GM12865 (cell line): ENCODE measurements around the gene PALLD.

Experiments
- DNase-seq: peaks from one replicate; pipeline ENCODE4 v3.0.0; 2010; ENCODE audit warnings: low read depth
- H3K4me3 ChIP-seq: 2 replicates; pipeline ENCODE4 v1.5.1; 2011; ENCODE audit warnings: mild to moderate bottlenecking, low read depth, low read length, control low read depth
- TF ChIP-seq, protein P1 (sequence below): IDR thresholded peaks from 2 replicates; pipeline ENCODE4 v1.5.1; 2011; ENCODE audit warnings: low read length, control low read depth, low read depth, inconsistent platforms; ENCODE audit not compliant: insufficient read depth; ENCODE audit errors: missing control alignments

The PALLD gene

DNA sequence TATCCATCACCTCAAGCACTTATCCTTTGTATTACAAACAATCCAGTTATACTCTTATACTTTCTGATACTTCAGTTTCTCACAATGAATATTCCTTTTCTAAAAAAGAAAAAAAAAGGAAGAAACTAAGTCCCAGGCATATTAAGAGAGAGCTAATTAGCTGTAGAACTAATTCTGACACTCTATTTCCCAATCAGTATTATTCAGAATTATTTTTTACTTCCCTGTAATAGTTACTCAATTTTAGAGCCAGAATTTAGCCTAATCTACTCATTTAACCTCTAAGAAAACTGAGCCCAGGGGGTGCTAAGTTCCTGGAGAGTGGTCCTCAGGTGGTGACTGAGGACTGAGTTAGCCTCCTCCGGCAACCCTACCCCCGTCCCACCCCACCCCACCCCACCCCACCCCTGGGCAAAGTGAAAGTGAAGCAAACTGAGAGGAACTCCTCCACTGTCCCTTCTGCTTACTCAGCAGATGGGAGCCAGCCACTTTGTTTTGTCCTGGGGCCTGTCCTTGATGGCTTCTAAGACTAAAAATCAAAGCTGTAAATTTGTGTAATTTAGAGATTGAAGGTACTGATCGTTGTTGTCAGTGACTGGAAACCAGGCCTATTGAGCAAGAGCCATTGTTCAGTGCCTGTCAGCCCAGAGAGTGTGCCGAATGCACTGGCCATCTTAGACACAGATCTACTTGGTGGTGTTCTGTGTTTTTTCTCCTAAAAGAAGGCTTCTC, 351.1 kb downstream of the PALLD start:
- TF ChIP-seq, protein P1, sequence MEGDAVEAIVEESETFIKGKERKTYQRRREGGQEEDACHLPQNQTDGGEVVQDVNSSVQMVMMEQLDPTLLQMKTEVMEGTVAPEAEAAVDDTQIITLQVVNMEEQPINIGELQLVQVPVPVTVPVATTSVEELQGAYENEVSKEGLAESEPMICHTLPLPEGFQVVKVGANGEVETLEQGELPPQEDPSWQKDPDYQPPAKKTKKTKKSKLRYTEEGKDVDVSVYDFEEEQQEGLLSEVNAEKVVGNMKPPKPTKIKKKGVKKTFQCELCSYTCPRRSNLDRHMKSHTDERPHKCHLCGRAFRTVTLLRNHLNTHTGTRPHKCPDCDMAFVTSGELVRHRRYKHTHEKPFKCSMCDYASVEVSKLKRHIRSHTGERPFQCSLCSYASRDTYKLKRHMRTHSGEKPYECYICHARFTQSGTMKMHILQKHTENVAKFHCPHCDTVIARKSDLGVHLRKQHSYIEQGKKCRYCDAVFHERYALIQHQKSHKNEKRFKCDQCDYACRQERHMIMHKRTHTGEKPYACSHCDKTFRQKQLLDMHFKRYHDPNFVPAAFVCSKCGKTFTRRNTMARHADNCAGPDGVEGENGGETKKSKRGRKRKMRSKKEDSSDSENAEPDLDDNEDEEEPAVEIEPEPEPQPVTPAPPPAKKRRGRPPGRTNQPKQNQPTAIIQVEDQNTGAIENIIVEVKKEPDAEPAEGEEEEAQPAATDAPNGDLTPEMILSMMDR, result no peak
- no peak overlapping the region for H3K4me3 ChIP-seq
- no peak for DNase-seq

DNA sequence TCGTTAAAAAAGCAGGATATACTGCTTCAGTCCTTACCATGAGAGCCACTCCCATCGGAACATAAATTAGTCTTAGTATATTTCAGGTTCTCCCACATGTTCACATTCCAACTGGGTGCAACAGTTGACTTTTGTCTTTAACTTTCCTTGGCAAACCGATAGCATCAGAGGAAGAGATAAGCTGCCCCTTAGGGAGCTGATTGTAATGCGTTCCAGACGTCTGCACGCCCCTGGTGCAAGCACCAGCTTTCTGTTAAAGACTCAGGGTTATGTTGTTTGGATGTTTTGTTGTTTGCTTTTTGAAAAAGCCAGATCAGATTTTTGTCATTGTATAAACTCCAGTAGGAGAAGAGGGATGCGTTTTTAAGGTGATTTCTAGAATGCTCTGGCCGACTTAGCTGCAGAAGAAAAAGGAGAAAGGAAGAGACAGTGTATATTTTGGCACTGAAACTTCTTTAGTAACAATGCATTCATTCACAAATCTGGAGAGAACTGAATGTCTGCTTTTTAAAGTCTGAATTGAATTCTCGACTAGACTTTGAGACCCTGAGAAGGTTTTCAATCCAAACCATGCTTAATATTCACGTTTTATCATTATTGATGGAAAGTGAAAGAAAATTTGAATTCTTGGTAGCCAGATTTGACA, 352.3 kb downstream of the PALLD start:
- TF ChIP-seq, protein P1, result no peak
- H3K4me3 ChIP-seq, result no peak overlapping the region
- no peak for DNase-seq

DNA sequence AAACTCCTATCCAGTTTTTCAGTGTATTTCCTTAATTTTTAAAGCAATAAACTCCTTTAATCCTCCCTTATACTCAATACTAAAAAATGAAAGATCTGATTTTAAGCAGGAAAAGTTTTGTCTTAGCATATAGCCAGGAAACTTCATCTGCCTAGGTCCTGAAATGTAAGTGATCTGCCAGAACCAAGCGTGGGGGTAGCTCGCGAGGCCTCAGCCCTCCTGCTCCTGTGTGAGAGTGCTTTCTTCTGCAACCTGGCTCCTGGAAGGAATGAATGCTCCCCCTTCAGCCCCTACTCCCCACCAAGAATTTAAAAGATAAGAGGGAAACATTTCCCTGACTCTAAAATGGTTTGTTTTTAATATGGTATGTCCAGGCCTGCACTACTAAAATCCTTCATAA, 353.1 kb downstream of the PALLD start:
- no peak overlapping the region for H3K4me3 ChIP-seq
- no peak for DNase-seq
- TF ChIP-seq, protein P1, result no peak

DNA sequence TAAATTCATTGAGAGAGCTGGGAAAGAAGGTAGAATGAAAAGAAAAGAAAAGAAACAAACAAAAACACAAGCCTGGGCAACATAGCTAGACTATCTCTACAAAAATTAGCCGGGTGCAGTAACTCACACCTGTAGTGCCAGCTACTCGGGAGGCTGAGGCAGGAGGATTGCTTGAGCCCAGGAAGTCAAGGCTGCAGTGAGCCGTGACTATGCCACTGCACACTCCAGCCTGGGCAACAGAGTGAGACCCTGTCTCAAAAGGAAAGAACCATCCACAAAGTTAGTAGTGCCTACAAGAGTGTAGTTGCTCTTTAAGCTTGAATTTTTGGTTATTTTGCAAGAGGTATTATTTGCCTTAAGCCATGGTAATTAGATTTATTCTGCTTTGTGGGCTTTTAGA, 355.5 kb downstream of the PALLD start:
- DNase-seq, result no peak
- TF ChIP-seq, protein P1, result no peak
- no peak overlapping the region for H3K4me3 ChIP-seq

DNA sequence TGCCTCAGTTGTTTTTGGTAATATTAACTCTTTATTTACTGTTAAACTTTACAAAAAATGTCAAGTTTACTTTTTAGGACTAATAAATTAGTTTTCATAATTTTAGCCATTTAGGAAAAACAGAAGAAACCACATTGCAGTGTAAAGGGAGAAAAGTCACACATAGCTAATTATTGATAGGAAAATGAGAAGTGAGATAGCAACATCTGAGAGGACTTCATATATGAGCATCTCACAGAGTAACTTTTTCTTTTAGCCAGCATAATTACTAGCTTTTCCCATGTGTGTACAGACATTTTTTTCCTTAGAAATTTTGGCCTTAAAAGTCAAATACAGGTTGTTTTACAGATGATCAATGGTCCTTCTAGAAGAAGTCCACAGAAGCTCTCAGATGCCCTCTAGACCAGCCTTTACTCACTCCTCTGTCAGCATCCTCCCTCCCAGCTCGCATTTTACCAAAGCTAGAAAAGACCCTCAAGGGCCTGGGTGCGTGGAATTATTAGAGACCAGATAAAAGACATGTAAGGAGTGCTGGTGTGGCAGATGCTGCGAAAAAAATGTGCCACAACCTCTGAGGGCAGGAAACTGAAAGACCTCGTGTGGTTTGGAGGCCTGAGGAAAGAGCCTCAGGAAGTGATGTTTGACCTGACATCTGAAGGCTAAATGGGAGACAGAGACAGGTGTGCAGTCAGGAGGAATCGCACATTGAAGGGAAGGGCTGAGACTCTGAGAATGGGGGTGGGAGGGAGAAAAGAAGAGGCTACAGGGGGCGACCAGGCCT, 356.3 kb downstream of the PALLD start:
- peak; percentile 48 for DNase-seq
- H3K4me3 ChIP-seq, result no peak overlapping the region
- TF ChIP-seq, protein P1, result no peak

DNA sequence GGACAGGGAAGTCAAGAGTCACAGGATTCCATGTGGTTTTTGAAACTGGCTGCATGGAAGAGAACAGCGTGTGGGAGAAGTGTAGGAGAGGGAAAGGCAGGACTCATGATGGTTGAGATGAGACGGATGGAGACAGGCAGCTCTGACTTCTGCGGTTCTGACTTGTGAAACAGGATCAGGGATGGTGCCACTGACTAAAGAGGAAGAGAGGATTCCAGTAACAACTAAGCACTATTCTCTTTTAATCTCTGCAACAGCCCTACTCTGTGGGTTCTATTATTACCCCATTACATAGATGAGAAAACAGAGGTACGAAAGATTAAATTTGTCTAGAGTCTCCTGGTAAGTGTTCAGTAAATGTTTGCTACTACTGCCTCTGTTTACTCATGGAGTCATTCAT, 356.9 kb downstream of the PALLD start:
- DNase-seq, result peak; percentile 53
- H3K4me3 ChIP-seq, result no peak overlapping the region
- TF ChIP-seq, protein P1, result no peak
